Measurements from ENCODE around the gene TSPAN14. TPM values are rescaled to one million over a fixed set of nuclear protein-coding genes. Genes with fewer than 3 reads are reported as not detected.
"Not testable (repeated sequence)": the region's sequence is repeated elsewhere in the genome, so short reads cannot be mapped to it uniquely, and the experiment has no call there.

TSPAN14 gene
- total RNA-seq, 1 donor from 2014 or later, result 169 TPM

DNA sequence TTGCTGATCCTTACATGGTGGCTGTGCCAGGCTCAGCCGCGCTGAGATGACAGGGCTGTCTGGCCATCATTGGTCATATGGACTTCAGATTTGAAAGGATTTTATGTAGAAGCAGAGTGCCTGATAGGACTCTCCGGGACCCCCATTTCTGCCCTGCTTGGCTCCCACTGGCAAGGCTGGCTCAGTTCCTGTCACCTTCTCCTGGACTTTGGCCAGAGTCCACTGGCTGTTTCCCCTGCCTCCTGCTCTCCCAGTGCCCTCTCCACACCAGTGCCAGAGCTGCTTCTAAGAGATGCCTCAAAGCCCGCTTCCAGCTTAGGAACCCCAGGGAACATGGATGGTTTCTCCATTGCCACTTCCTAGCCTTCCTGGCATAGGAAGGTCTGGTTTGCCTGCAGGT lies 78.5 kb downstream of the TSPAN14 start:
- DNase-seq (no peak), ATAC-seq (no peak)
- intact Hi-C loops (cut with DNase I), result no loop called here
- Histone ChIP-seq H3K4me3 (no peak overlapping the region), H3K36me3 (no peaks in the 10 kb centered on the region), H3K9me3 (no peaks in the 10 kb centered on the region), H3K27me3 (ENCODE audit: low read depth) (no peaks in the 10 kb centered on the region), H3K27ac (no peak overlapping the region), H3K4me1 (peaks cover 34% of the 10 kb centered on the region)
- TF ChIP-seq, protein P1, sequence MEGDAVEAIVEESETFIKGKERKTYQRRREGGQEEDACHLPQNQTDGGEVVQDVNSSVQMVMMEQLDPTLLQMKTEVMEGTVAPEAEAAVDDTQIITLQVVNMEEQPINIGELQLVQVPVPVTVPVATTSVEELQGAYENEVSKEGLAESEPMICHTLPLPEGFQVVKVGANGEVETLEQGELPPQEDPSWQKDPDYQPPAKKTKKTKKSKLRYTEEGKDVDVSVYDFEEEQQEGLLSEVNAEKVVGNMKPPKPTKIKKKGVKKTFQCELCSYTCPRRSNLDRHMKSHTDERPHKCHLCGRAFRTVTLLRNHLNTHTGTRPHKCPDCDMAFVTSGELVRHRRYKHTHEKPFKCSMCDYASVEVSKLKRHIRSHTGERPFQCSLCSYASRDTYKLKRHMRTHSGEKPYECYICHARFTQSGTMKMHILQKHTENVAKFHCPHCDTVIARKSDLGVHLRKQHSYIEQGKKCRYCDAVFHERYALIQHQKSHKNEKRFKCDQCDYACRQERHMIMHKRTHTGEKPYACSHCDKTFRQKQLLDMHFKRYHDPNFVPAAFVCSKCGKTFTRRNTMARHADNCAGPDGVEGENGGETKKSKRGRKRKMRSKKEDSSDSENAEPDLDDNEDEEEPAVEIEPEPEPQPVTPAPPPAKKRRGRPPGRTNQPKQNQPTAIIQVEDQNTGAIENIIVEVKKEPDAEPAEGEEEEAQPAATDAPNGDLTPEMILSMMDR (IDR thresholded peaks at IDR 0.05), result no peak

DNA sequence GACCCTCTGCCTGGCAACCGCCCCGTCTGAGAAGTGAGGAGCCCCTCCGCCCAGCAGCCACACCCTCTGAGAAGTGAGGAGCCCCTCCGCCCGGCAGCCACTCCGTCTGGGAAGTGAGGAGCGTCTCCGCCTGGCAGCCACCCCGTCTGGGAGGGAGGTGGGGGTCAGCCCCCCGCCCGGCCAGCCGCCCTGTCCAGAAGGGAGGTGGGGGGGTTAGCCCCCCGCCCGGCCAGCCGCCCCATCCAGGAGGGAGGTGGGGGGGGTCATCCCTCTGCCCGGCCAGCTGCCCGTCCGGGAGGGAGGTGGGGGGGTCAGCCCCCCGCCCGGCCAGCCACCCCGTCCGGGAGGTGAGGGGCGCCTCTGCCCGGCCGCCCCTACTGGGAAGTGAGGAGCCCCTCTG lies 79.9 kb downstream of the TSPAN14 start:
- H3K36me3 ChIP-seq; ATAC-seq; H3K27ac ChIP-seq; H3K27me3 ChIP-seq (ENCODE audit: low read depth); H3K4me3 ChIP-seq; DNase-seq; intact Hi-C loops (cut with DNase I); H3K9me3 ChIP-seq: not testable (repeated sequence)
- H3K4me1 ChIP-seq, result peaks cover 21% of the 10 kb centered on the region

DNA sequence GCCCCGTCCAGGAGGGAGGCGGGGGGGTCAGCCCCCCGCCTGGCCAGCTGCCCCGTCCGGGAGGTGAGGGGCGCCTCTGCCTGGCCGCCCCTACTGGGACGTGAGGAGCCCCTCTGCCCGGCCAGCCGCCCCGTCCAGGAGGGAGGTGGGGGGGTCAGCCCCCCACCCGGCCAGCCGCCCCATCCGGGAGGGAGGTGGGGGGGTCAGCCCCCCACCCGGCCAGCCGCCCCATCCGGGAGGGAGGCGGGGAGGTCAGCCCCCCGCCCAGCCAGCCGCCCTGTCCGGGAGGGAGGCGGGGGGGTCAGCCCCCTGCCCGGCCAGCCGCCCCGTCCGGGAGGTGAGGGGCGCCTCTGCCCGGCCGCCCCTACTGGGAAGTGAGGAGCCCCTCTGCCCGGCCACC lies 80.5 kb downstream of the TSPAN14 start:
- H3K36me3 ChIP-seq; DNase-seq; H3K9me3 ChIP-seq; H3K27ac ChIP-seq; H3K4me3 ChIP-seq; ATAC-seq; intact Hi-C loops (cut with DNase I); H3K27me3 ChIP-seq (ENCODE audit: low read depth): not testable (repeated sequence)
- H3K4me1 ChIP-seq, result peaks cover 15% of the 10 kb centered on the region

DNA sequence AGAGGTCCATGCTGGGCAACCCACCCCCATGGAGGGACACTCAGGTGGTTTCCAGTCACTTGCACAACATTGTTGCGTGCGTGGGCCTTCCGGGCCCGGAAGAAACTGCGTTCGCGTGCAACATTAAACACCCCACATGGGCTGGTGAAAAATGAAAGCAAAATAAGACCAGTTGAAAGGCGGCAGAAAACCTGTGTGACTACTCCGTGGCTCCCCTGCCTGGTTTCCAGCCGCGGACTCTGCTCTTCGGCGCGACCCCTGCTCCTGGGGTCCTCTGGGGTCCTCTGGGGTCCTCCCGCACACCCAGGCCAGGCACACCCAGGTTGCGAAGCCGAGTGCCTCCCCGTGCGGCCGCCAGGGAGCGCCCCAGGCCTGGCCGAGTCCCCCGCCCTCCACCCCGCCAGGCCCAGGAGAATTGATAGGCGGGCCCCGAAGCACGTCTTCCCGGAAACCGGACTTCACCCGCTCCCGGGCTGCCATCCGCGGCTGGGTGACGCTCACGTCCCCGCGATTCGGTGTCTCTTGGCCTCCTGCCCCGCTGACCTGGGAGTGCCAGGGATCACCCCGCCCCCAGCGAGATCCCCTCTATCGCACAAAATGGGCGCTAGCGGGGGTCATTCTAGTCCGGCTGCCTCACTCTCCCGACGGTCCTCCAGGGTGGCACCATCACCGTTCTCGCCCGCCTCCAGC lies 81.7 kb downstream of the TSPAN14 start:
- Histone ChIP-seq H3K4me3 (peak overlapping the region; percentile 62), H3K27ac (peak overlapping the region; percentile 85), H3K9me3 (no peaks in the 10 kb centered on the region), H3K27me3 (ENCODE audit: low read depth) (no peaks in the 10 kb centered on the region), H3K36me3 (no peaks in the 10 kb centered on the region), H3K4me1 (peaks cover 8% of the 10 kb centered on the region)
- TF ChIP-seq, protein P1 (IDR thresholded peaks at IDR 0.05), result peak; percentile 78
- intact Hi-C loops (cut with DNase I), result no loop called here
- peak; percentile 93 to 95 for ATAC-seq
- peak; percentile 86 for DNase-seq

DNA sequence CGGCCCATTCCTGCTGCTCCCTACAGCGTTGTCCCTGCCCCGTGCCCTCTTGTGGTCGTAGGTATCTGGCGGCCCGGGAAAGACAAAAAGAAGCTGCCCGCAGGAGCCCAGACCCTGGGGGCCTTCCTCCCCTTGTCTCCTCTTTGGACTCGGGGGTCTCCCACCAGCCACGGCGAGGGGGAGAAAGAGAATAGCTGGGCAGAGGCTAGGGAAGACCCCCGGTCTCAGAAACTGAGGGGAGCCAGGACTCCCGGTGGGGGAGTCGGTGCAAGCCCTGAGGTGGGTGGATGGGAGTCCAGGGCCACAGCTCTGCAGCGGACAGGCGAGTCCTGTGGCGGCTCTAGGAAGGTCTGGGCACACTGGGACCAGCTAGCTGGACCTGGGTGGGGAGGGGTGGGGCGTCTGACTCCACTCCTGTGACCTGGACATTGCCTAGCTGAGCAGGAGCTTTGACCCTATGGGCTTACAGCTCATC lies 82.3 kb downstream of the TSPAN14 start:
- peak overlapping the region; percentile 62 for H3K4me3 ChIP-seq
- no peaks in the 10 kb centered on the region for H3K36me3 ChIP-seq
- peak overlapping the region; percentile 85 for H3K27ac ChIP-seq
- intact Hi-C loops (cut with DNase I), result no loop called here
- peaks cover 13% of the 10 kb centered on the region for H3K4me1 ChIP-seq
- H3K27me3 ChIP-seq (ENCODE audit: low read depth), result no peaks in the 10 kb centered on the region
- peak in 1 of 2 donors; percentile 3 for ATAC-seq
- DNase-seq, result no peak
- TF ChIP-seq, protein P1 (IDR thresholded peaks at IDR 0.05), result no peak
- H3K9me3 ChIP-seq, result no peaks in the 10 kb centered on the region

DNA sequence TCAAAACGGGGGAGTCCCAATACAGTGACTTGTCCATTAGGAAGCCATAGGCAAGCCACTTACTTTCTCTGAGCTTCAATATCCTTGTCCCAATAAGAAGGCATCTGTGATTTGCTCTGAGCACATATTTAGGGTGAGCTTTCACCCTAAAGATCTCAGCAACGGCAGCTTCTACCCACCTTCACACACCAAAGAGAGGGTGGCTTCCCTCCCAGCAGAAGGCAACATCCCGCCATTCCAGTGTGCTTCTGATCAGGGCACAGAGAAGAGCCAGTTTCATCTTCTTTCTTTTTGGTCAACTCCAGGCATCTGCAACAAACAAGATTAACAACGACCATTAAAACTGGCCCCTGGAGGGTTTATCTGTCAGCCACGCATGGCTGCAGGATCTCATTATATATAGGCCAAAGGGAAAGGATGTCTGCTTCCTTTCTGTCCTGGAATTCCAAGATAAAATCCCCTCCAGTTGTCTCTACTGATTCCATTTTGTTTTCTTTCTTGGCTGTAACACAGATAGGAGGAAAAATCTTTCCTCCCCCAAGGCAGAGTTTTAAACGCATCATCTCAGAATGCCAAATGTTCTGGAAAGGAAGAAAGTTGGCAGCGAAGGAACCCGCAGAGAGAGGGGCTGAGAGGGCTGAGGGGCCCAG lies 83.1 kb downstream of the TSPAN14 start:
- Histone ChIP-seq H3K27ac (no peak overlapping the region), H3K27me3 (ENCODE audit: low read depth) (no peaks in the 10 kb centered on the region), H3K36me3 (no peaks in the 10 kb centered on the region), H3K9me3 (no peaks in the 10 kb centered on the region), H3K4me1 (peaks cover 19% of the 10 kb centered on the region), H3K4me3 (no peak overlapping the region)
- DNase-seq (no peak), ATAC-seq (no peak)
- intact Hi-C loops (cut with DNase I), result no loop called here
- TF ChIP-seq, protein P1 (IDR thresholded peaks at IDR 0.05), result no peak

Measured in lower lobe of right lung (tissue), 2 donors.